Stimulated activated CD8-positive, alpha-beta memory T cell treated with anti-CD3 and anti-CD28 coated beads, Interleukin-7, amount 100 ng/mL, for 1 hour (primary cell): ENCODE results near the gene PNMT.

Experiments
- DNase-seq, 2 donors: peaks; one replicate each; pipeline ENCODE4 v3.0.0-alpha.2; 2020; ENCODE audit warnings: low read depth in 2 of 2

Gene PNMT

DNA sequence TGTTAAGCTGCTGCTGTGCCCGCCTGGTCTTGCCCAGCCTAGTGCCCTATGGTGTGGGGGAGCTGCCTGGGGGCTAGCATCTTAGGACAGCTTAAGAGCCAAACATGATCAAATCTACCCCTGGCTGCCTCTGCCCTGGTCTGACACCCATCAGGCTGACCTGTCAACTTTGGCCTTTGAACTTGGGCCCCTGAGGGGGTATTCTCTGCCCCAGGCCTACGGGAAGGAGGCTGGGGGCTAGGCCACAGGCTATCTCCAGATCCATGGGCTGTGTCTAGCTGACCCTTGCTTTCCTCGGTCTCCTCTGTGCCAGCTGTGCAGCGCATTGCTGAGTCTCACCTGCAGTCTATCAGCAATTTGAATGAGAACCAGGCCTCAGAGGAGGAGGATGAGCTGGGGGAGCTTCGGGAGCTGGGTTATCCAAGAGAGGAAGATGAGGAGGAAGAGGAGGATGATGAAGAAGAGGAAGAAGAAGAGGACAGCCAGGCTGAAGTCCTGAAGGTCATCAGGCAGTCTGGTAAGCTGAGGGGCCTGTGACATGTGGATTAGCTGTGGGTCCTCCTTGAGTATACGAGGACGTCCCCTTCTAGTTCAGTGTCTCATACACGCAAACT is 34.6 kb upstream of the PNMT start:
- DNase-seq = no peak

DNA sequence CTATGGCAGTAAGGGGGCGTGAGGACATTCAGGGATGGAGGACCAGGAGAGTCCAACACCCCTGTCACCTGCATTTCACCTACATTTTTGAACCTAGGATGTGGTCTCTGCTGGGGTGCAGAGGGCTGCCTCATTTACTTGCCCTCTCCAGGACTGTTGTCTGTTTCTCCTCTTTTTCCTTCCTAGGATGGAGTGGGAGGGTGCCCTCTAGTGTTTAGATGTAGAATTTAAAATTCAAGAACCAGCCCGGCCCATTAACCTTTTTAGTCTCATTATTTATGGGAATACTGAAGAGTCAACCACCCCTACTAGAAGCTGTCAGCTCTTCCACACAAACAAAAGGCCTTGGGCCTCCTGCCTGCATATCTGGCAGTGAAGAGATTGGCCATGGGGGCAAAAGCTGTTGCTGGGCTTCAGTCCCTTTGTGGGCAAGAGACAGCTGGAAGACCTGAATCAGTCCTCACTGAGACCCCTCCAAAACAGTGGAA is 33.8 kb upstream of the PNMT start:
- DNase-seq = no peak

DNA sequence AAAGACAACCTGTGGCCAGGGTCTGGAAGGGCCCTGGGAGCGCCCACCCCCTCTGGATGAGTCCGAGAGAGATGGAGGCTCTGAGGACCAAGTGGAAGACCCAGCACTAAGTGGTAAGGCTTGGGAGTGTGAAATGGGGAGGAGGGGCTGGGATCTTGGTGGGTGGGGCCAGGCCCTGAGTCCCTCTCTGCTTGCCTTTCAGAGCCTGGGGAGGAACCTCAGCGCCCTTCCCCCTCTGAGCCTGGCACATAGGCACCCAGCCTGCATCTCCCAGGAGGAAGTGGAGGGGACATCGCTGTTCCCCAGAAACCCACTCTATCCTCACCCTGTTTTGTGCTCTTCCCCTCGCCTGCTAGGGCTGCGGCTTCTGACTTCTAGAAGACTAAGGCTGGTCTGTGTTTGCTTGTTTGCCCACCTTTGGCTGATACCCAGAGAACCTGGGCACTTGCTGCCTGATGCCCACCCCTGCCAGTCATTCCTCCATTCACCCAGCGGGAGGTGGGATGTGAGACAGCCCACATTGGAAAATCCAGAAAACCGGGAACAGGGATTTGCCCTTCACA is 32.6 kb upstream of the PNMT start:
- no peak for DNase-seq

DNA sequence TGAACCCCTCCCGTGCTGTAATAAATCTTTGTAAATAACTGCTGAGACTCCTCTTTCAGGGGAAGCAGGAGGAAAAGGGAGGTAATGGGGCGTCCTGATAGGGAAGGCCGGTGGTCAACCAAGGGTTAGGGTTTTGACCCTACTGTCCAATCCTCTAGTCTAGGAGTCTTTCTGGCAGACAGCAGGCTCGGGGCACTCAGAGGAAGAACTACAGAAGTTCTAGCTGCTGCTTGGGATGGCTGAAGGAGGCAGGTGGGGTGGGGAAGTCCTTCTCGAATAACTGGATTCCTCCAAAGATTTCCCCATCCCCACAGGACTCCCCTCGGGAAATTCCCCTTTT is 31.7 kb upstream of the PNMT start:
- DNase-seq = no peak

DNA sequence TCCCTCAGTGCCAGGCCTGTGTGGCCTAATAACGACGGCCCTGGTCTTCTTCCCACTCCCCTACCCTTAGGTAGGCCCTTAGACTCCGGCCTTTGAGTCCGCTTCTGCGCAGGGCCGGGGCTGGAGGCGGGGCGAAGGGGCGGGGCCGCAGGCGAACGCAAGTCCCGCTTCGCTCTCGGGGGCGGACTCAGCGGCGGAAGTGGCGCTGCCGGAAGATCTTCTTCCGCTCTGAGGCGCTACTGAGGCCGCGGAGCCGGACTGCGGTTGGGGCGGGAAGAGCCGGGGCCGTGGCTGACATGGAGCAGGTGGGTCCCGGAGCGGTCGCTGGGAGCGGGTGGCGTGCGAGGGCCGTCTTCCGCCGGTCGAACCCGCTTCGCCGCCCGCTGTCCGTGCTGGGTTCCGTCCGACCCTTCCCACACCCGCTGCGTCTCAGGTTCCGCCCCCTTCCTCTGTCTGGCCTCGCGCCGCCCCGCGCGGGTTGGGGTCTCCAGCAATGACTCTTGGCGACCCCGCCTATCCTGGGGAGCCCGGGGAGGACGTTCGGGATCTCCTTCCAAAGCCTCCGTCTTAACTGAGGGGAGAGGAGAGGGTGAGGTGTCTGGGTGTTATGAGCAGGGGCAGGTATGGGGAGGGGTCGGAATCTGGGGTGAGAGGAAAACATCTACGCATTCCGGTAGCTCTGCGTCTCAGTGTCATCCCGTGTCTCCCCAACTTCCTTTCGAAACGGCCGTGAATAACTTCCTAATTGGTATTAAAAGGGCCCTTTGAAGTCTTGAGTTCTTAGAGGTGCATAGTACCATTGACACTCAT is 31.1 kb upstream of the PNMT start, which contains the start of gene STARD3:
STARD3 (plus strand) TSS at position 218 of the 810 bp plus-strand sequence. CDS start 16,388 bp downstream, outside the sequence.
- DNase-seq = peak; percentile 69 to 79

DNA sequence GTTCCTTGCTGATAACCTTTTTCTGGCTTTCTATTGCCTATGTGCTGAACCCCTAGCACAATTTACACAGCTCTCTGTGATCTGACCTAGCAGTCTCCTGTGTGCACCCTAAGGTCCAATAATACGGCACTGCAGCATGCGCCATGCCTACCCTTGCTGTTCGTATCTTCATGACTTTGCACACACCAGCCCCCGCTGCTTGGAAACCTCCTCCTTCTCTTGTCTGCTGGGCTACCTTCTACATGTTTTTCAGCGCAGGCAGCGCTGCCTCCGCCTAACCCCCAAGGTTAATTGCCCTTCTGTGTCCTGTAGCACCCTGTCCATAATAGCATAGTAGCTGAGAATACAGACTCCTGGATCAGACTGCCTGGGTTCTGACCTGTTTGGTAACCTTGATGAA is 29.9 kb upstream of the PNMT start:
- DNase-seq = no peak

DNA sequence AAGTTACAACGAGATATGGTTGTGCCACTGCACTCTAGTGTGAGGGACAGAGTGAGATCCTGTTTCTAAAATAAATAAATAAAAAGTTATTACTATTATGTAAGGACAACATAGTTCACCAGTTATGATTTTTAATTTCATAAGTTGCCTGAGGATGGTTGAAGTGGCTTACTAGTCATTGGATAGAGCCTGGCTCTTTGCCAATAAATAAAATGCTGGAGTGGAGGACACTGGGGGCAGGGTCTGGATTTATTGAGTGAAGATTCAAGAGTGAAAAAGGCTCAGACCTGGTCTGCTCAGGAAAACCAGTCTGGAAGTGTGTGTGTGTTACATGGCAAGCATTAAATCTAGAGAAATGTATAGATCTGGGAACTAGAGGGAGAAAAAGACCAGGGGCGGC is 29.2 kb upstream of the PNMT start:
- DNase-seq = no peak

DNA sequence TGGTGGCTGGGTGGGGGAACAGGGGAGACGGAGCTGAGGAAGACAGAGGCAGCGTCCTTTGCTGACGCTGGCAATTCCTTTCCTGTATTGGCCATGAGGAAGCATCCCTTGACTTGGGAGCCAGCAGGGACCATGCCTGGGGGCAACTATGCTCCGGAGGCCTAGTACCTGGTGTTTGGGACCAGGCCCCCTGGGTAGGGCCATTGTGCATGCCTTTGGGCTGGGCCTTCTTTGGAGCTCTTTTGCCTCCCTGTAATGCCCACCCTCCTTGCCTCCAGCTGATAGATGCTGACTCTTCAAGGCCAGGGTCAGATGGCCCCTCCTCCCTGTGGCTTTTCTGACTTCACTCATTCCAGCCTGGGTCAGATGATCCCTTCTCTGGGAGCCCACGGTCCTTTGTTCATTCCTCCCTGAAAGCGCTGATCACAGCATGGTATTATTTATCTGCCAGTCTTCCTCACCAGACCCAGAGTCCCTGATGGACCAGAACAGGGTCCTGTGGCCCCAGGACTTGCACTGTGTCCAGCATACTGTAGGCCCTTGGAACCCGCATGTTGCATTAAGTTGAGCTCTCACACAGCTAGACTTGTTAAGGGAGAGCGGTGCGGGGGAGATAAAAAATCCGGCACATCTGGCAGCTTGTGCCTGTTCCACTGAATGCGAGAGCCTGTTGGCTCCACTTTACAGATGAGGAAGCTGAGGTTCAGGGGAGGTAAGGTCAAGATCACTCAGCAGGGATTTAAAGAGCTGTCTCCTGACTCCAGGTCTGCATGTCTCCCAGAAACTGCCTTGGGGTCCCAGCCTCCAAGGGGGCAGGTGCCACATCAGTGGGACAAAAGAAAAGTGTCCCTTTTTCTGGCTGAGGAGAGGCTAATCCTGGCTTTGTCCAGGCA is 28.4 kb upstream of the PNMT start:
- DNase-seq = no peak

DNA sequence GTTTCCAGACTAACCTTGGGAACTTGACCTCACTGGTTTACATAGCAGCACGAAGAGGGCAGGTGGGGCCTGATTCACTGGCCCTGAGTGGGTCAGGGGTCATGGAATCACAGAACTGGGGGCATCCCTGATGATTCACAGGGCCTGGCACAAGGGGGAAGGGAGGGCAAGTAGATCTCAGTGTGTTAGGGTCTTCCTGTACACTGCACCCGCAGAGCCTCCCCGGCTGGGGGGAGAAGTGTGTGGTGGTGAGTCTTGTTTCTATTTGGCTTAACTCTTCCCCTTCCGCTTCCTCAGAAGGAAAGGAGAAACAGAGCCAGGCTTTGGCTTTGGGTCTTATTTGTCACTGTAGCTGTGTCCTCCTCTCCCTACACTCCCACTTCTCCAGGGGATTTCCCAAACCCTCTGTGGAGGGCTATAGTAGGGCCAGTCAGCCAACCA is 27.6 kb upstream of the PNMT start:
- no peak for DNase-seq

DNA sequence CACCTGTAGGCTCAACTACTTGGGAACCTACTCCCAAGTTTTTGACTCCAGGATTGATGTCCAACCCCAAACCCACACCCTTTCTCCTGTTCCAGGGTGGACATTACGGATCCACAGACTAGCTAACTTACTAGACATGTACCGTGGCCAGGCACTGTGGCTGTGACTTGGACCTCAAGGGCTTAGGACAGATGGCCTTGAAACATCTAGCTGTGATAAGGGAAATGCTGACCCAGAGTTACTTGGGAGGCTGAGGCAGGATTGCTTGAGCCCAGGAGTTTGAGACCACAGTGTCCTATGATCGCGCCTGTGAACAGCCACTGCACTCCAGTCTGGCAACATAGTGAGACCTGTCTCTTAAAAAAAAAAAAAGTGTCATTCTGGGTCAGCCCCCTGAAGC is 27.2 kb upstream of the PNMT start:
- no peak for DNase-seq

DNA sequence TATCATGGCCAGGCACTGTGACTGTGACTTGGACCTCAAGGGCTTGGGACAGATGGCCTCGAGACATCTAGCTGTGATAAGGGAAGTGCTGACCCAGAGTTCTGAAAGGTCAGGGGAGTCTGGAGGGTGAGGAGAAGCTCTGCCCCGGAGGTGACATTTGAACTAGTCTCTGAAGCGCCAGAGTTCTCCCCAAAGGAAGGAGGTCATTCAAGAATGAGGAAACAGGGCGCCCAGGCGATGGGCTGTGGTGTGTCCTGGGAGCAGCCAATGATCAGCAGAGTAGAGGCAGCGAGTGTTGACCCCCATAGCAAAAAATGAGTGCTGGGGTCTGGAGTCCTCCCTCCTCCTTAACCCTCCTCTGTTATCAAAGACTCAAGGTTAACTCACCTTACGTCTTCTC is 26.4 kb upstream of the PNMT start:
- no peak for DNase-seq

DNA sequence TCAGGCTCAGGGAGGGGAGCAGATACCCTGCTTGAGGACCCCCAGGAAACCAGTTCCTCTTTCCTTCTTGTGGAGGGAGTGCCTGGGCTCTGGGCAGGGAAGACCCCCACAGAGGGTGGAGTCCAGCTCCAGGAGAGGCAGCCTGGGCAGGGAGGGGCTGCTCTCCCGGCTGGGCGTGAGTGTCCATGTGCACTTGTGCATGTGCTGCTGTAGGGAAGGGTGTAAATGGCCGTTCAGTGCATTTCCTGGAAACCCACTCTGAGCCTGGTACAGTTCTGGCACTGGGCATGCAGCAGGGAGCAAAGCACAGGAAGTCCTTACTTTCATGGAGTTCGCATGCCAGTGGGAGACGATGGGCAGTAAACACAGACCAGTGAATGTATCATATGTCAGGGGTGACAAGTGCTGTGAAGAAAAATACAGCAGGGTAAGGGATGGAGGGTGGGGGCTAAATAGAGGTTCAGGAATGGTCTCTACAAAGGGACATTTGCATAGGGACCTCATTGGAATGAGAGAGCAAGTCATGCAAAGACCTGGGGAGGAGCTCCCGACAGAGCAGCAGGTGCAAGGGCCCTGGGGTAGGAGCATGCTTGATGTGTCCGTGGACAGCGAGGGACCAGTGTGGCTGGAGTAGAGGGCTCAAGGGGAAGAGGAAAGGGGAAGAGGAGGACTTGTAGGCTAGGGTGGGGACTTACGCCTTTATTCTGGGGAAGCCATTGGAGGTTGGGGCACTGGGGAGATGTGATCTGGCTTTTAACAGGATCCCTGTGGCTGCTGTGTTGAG is 25.8 kb upstream of the PNMT start:
- no peak for DNase-seq

DNA sequence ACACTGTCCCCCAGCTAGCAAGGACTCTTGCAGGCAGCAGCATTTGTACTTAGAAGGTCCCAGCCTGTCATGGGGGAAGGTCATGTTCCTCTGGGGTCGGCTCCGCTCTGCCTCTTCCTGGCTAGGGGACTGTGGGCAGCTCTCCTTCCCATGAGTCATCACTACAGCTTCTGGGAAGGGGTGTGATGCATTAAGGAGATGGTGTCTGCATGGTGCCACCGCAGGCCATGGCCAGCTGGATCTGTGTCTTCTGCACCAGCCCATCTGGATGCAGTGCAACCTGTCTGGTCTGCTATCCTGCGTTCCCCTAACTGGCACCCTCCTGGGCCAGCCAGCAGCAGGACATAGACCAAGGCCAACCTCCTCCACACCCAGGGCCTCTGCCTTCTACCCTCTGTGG is 25.0 kb upstream of the PNMT start:
- DNase-seq = no peak

DNA sequence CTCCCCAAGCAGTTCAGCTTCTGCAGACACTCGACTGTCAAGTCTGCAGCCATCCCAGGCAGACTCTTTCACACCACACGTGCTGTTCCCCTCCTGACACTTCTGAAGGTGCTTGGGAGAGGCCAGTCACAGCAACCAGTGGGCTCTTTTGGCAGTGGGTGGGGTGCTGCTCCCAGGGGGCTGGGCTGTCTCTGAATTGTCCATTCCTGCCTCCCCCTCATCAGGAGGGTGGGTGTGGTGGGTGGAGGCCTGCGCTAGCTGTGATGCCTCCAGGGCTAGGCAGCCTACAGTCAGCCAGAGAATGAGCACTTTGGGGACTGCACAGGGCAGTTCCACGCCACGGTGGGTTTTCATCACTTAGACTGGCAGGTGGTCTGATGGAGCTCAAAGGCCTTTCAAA is 21.0 kb upstream of the PNMT start:
- DNase-seq = no peak

DNA sequence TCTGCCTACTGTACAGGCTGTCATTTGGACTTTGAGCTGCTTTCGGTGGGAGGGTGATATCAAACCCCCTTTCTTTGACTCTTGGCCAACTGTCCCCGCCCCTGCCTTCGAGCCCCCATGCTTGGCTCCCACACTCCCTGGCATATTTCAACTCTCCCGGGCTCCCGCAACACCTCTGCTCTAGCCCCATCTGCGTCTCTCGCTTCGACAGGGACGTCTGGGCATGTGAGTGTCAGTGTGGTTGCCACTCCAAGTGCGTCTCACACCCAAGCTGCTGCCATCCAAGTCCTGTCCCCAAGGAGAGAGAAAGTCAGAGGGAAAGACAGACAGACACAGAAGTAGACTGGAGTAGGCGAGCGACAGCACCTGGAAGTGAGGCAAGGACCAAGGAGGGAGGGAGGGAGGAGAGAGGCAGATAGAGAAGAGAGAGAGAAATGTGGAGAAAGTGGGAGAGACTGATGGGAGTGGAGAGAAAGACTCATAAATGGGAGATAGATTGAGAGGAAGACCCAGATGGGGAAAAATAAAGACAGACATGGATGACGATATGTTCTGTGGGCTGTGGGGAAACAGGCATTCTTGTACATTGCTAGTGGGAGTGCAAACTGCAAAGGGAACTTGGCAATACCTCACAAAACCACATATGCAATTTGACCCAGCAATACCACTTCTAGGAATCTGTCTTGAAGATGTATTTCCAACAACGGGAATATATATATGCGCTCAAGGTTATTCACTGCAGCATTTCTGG is 19.5 kb upstream of the PNMT start:
- DNase-seq = no peak

DNA sequence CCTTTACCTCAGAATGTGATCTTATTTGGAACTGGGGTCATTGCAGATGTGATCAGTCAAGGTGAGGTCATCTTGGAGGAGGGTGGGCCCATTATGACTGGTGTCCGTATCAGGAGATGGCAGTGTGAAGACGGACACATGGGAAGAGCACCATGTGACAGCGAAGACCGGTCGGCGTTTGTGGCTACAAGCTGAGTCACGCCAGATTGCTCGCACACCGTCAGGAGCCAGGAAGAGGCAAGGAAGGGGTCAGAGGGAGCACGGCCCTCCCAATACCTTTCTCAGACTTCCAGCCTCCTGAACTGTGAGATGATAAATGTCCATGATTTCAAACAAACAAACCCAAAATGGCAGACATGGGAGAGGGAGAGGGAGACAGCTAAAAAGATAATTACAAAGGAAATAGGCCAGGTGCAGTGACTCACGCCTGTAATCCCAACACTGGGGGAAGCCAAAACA is 18.1 kb upstream of the PNMT start:
- DNase-seq = no peak

DNA sequence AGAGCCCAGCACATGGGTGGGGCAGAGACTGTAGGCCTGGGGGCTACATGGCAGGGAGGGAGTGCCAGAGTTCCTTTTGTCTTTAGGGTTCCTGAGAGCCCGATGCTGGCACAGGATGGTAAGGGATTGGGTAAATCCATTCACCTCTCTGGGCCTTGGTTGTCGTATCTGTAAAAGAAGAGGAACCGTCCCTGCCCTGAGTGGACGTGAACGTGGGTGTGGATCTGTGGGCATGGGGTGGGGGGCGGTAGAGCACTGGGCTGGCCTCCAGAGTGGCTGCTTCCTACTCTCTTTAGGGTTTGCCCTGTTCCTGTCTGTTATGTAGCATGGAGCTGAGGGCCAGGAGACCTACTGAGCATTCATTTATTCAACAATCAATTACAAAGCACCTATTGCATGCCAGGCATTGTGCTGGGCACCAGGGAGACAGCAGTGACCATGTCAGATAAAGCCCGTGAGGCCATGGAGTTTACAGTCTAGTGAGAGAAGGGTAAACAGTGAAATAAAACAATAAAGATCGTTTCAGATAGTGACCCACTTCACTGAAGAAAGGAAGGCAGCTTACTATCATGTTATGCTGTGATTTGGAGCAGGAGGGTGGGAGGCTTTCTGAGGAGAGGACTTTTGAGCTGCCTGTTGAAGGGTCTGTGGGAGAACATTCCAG is 16.2 kb upstream of the PNMT start:
- DNase-seq = no peak

DNA sequence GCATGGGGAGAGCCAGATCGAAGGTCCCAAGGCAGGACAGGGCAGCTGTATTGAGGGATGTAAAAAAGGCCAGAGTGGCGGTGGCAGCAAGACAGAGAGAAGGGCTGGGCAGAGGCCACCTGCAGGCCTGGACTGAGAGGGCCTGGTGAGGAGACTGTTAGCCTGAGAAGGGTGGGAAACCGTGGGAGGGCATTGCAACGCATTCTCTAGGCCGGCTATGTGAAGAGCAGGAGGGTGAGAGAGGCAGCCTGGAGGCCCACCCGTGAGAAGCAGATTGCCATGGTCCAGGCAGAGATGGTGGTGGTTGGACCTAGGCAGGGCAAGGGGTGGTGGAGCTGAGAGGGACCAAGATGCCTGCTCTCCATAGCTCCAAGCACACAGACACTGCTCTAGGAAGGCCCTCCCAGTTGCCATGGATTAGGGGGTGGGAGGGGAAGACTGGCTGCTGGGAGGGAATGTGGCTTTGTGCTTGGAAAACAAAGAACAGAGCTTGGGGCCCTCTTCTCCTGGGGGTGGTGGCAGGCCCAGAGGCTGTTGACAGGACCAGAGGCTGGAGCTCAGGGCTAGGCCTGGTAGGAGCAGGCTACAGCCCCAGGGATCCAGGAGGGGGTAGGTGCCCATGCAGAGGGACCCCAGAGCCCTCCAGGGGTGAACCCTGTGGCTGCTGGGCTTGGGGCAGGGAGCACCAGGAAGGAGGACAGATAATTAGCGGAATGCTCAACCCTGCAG is 15.5 kb upstream of the PNMT start:
- DNase-seq = no peak

DNA sequence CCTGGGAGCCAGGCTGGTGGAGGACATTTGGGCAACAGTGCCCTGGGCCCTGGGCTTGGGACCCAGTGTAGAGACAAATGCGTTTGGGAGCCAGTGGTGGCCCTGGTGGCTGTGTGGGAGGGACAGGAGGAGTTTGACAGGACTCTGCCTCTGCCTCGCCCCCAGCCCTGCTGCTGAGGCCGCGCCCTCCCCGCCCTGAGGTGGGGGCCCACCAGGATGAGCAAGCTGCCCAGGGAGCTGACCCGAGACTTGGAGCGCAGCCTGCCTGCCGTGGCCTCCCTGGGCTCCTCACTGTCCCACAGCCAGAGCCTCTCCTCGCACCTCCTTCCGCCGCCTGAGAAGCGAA is 15.0 kb upstream of the PNMT start:
- DNase-seq = no peak
